A673 (cell line): ENCODE measurements around the gene LAMA4.

Experiments used
- CTCF ChIP-seq: fragments of 300-800, 200-600 bp; sonication (generic); conservative IDR thresholded peaks from 2 replicates; pipeline ENCODE4 v1.5.1; 2017; ENCODE audit warnings: low read depth, mild to moderate bottlenecking, antibody characterized with exemption, low read length, moderate library complexity, mixed read lengths
- EZH2 ChIP-seq: fragments of 200-600 bp; sonication (generic); IDR thresholded peaks from 2 replicates; pipeline ENCODE4 v1.6.1; 2017; ENCODE audit warnings: borderline replicate concordance, low read depth, mild to moderate bottlenecking, mixed read lengths, antibody characterized with exemption, low read length; ENCODE audit not compliant: poor library complexity, severe bottlenecking

GRCh38 chr6:112247275-112247674, 7.1 kb downstream of the LAMA4 start:
- TF ChIP-seq CTCF, result no peak
- TF ChIP-seq EZH2, result no peak
